Measurements from ENCODE around the gene MCUR1.

MCUR1 gene

DNA sequence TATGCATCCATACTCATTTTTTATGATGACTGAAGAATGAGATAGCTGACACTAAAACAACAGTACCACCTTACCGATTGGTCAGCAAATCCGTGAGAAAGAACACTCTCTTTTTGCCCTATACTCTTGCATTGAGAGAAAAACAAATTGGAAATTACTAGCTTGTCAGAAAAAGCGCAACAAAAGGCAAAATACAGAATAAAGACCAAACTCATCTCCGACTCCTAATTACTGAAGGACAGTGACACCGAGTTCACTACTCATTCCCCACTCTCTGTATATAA lies 2.1 kb downstream of the MCUR1 start:
- POLR2A ChIA-PET = no interaction called here
- CTCF ChIA-PET = interaction anchor here (1.0 to 4.6 kb wide), 5 partner anchors 13 to 255 kb away, joined by 3 to 44 read pairs (median 4); partner anchors contain the start of gene NOL7
- TF ChIP-seq, protein P1, sequence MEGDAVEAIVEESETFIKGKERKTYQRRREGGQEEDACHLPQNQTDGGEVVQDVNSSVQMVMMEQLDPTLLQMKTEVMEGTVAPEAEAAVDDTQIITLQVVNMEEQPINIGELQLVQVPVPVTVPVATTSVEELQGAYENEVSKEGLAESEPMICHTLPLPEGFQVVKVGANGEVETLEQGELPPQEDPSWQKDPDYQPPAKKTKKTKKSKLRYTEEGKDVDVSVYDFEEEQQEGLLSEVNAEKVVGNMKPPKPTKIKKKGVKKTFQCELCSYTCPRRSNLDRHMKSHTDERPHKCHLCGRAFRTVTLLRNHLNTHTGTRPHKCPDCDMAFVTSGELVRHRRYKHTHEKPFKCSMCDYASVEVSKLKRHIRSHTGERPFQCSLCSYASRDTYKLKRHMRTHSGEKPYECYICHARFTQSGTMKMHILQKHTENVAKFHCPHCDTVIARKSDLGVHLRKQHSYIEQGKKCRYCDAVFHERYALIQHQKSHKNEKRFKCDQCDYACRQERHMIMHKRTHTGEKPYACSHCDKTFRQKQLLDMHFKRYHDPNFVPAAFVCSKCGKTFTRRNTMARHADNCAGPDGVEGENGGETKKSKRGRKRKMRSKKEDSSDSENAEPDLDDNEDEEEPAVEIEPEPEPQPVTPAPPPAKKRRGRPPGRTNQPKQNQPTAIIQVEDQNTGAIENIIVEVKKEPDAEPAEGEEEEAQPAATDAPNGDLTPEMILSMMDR (IDR thresholded peaks at IDR 0.05; ENCODE audit: insufficient read depth, low read length, missing control alignments) = no peak
- no peak overlapping the region for H3K4me3 ChIP-seq (ENCODE audit: low read depth, low read length)
- no peak for DNase-seq (ENCODE audit: low read depth, low spot score)

DNA sequence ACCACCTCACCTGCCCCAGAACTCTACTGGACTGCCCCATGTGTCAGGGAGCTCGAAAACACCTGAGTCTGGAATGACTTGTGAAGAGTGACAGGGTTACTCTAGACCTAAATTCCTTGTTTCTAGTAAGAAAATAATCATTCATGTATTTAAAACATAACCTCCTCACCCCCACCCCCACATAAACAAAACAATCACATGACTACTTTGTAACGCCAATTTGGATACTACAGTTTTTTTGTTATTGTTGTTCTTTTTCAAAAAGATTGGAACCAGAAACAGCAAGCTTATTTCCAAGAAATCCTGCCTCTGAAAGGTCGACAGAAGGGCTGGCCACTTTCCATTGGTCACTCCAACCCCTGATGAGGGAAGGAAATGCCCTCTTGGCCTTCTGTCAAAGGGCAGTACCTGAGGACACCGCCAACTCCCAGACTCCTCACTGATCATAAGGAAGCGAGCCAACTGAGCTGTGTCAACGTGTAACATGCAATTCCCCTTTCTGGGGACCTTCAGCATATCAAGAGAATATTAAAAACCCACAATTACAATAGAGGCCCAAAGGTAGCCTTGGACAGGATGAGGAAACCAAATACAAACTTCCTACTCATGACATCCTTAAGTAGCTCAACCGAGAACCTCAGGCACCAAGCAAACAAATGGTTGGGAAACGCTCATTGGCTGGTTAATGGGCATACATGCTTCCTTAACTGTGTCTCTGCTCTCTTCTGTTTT lies 2.6 kb downstream of the MCUR1 start:
- CTCF ChIA-PET = interaction anchor here (1.0 to 4.6 kb wide), 8 partner anchors 9 to 255 kb away, joined by 3 to 44 read pairs (median 4); partner anchors contain the start of gene NOL7
- H3K4me3 ChIP-seq (ENCODE audit: low read depth, low read length) = no peak overlapping the region
- no peak for DNase-seq (ENCODE audit: low read depth, low spot score)

DNA sequence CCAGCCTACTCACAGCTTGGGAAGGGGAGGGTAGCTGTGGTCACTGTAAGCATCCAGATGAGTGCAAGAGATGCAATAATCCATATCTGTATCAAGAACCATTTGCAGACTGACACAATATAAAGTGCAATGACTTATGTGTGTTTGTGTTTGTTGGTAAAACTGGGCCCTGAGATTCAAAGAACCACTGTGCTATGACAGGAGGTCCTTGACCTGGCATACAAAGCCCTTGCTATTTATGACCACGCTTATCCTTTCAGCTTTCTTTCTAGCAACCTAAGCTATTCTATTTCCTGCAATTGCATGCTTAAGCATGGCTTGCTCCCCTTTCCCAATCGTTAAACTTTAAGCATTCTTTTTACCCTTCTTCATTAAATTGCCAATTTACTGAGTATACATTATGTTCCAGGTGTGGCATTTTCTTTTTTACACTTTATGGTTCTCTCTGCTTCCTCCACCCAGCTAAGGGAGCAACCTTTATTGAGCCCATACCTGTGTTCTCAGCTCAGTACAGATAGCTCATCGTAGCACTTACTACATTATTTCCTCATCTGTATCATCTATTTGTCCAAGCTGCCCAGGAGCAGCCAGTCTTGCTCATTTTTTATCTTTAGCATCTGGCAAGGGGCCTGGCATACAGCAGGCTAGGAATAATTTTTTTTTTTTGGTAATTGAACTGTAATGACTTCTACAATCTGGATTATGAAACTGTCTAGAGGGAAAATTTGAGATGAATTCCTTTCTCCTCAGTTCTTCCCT lies 3.5 kb downstream of the MCUR1 start:
- no peak overlapping the region for H3K4me3 ChIP-seq (ENCODE audit: low read depth, low read length)
- DNase-seq (ENCODE audit: low read depth, low spot score) = peak; percentile 9
- TF ChIP-seq, protein P1 (IDR thresholded peaks at IDR 0.05; ENCODE audit: insufficient read depth, low read length, missing control alignments) = no peak
- POLR2A ChIA-PET = no interaction called here
- CTCF ChIA-PET = interaction anchor here (1.0 to 4.6 kb wide), 7 partner anchors 8 to 256 kb away, joined by 3 to 44 read pairs (median 4); partner anchors contain the start of gene NOL7

More for the DNA sequence above, 2.6 kb downstream of the MCUR1 start:
- TF ChIP-seq, protein P1 (IDR thresholded peaks at IDR 0.05; ENCODE audit: insufficient read depth, low read length, missing control alignments) = no peak
- POLR2A ChIA-PET = no interaction called here

DNA sequence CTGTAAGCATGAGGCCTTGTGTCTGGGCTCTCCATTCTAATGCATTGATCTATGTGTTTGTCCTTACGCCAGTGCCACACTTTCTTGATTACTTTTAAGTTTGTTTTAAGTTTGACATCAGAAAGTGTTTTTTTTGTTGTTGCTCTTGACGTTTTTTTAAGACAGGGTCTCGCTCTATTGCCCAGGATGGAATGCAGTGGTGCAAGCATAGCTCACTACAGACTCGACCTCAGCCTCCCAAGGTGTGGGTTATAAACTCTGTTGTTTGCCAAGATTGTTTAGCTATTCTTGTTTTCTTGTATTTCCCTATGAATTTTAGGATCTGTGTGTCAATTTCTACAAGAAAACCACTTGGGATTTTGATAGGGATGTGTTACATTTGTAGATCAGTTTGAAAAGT lies 5.6 kb downstream of the MCUR1 start:
- POLR2A ChIA-PET = no interaction called here
- H3K4me3 ChIP-seq (ENCODE audit: low read depth, low read length) = no peak overlapping the region
- CTCF ChIA-PET = interaction anchor here (1.0 to 4.1 kb wide), 3 partner anchors 14 to 258 kb away, joined by 3 to 34 read pairs (median 6); no protein-coding TSS in a partner anchor
- TF ChIP-seq, protein P1 (IDR thresholded peaks at IDR 0.05; ENCODE audit: insufficient read depth, low read length, missing control alignments) = no peak
- DNase-seq (ENCODE audit: low read depth, low spot score) = no peak

DNA sequence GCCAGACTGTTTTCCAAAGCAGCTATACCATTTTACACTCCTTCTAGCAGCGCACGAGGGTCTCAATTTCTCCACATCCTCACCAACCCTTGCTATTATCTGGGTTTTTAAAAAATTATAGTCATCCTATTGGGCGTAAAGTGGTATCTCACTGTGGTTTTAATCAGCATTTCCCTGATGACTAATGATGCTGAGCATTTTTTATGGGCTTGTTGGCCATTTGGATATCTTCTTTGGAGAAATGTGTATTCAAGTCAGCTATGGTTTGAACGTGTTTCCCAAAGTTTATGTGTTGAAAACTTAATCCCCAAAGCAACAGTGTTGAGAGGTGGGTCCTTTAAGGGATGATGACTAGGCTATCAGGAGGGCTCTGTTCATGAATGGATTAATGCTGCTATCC lies 6.7 kb downstream of the MCUR1 start:
- CTCF ChIA-PET = interaction anchor here (1.2 to 4.1 kb wide), 2 partner anchors 10 to 13 kb away, joined by 3 to 34 read pairs; no protein-coding TSS in a partner anchor
- TF ChIP-seq, protein P1 (IDR thresholded peaks at IDR 0.05; ENCODE audit: insufficient read depth, low read length, missing control alignments) = no peak
- H3K4me3 ChIP-seq (ENCODE audit: low read depth, low read length) = no peak overlapping the region
- no peak for DNase-seq (ENCODE audit: low read depth, low spot score)
- POLR2A ChIA-PET = no interaction called here

DNA sequence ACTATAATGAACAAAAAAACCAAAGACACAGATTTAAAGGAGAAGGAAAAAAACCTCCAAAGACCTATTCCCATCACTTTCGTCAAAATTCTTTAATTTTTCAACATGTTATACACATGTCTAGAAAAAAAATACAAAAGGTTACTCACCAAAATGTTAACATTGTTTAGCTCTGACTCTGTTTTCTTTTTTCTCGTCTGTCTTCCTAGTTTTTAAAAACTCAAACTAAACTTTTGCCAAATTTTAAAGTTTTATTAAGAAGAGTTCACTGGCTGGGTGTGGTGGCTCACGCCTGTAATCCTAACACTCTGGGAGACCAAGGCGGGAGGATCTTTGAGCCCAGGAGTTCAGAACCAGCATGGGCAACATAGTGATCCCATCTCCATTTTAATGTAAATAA lies 10.8 kb downstream of the MCUR1 start:
- POLR2A ChIA-PET = no interaction called here
- H3K4me3 ChIP-seq (ENCODE audit: low read depth, low read length) = no peak overlapping the region
- no peak for DNase-seq (ENCODE audit: low read depth, low spot score)
- CTCF ChIA-PET = interaction anchor here (1.6 to 2.0 kb wide), 2 partner anchors 7 to 9 kb away, joined by 4 to 14 read pairs; no protein-coding TSS in a partner anchor
- TF ChIP-seq, protein P1 (IDR thresholded peaks at IDR 0.05; ENCODE audit: insufficient read depth, low read length, missing control alignments) = no peak

Measured in AG04449 (cell line).